A549 treated with DMSO at 1 μM for 4 hours (cell line): ENCODE results near the gene SOWAHB. TPM values are rescaled to one million over a fixed set of nuclear protein-coding genes. Genes with fewer than 3 reads are reported as not detected.

Experiments used
- total RNA-seq: library from RNA; stranded (reverse); fragments of 200-300 nt; extraction: Qiagen RNA extraction; gene quantifications from 5 replicates; pipeline ENCODE4 v1.2.3, GENCODE V29; 2022; ENCODE audit warnings: low read depth

SOWAHB gene
- total RNA-seq = not detected in 5 replicates

DNA sequence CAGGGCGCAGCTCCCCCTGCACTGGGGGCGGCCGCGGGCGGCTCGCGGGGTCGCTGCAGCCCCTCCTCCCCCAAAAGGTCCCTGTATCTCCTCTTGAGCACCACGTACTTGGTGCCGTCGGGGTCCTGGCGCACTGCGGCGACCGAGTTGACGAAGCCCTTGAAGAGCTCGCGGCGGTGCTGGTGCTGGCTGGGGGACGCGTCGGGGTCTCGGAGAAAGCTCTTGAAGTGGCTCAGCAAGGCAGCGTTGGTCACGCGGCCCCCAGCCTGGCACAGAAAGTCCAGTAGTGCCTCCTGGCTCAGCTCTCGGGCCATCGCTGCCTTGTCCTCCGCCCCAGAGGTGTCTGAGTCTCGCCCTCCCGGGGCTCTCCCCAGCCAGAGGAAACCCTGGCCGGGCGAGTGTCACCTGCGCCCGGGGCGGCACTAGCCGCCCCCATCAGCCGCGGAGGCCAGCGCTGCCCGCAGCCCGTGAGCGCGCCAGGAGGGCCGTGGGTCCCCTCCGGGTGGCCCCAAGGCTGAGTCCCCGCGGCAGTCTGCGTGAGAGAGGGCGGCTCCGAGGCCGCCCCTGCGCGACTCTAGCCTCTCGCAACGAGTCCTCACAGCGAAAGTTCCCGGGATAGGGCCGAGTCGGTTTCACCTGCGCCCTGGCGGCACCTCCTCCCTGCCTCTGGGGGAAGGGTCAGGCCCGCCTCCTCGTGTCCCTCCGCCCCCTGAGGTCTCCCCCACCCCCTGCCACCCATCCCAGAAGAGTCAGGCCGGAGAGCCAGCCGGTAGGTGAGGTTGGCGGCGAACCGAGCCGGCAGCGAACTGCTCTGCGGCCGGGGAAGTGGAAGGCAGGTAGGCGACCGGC is at the start of gene SOWAHB:
Gene SOWAHB, minus strand, starts transcription at position 609 of the 849 bp plus-strand sequence. Its CDS starts 295 bp downstream, at position 314.

Other genes starting within 250 kb of the SOWAHB start
- 29.5 to 43.1 TPM (median 37.1 TPM) in 5 replicates for gene SEPTIN11, start 51.6 kb upstream of the SOWAHB start, total RNA-seq
- 66.0 to 78.9 TPM (median 77.2 TPM) in 5 replicates for gene CCNI, start 177.8 kb upstream of the SOWAHB start, total RNA-seq